ENCODE data around the gene PLGRKT. TPM values are rescaled to one million over a fixed set of nuclear protein-coding genes. Genes with fewer than 3 reads are reported as not detected.

The PLGRKT gene
- total and polyA plus RNA-seq, 11 donors, result 20.8 to 37.2 (median 31.0) TPM

GRCh38 chr9:5459289-5459829 lies 21.6 kb upstream of the PLGRKT start:
- DNase-seq (no peak), ATAC-seq (peak in 1 of 4 donors; percentile 48)
- Histone ChIP-seq H3K27me3 (no peaks in the 10 kb centered on the region), H3K27ac (peak overlapping the region in 1 of 12 donors; percentile 50), H3K9me3 (no peaks in the 10 kb centered on the region), H3K36me3 (peaks cover 0 to 69% (median 43%) of the 10 kb centered on the region in 9 donors), H3K4me3 (no peak overlapping the region), H3K4me1 (peaks cover 0 to 58% (median 0%) of the 10 kb centered on the region in 12 donors)
- TF ChIP-seq POLR2A (IDR thresholded peaks at IDR 0.05), result no peak
- no peak for TF ChIP-seq CTCF (IDR thresholded peaks at IDR 0.05)
- intact Hi-C loops (cut with DNase I), result loop anchor here in 3 of 10 donors (5.0 to 10.0 kb wide), 2 partner anchors 43 to 375 kb away; partner anchors contain the start of gene ERMP1 (in 1 of the 3)
- 87 to 89% (median 88%) methylated on average over 4 of the region's 4 CpGs for WGBS, 4 donors

- Histone ChIP-seq H3K4me1 (peaks cover 0 to 93% (median 14%) of the 10 kb centered on the region in 12 donors), H3K27ac (peak overlapping the region in 9 of 12 donors; percentile 7 to 97 (median 45)), H3K4me3 (no peak overlapping the region), H3K9me3 (no peaks in the 10 kb centered on the region), H3K27me3 (no peaks in the 10 kb centered on the region), H3K36me3 (peaks cover 0 to 38% (median 25%) of the 10 kb centered on the region in 9 donors)
- 46 to 48% (median 47%) methylated on average over 2 of the region's 2 CpGs for WGBS, 4 donors
- intact Hi-C loops (cut with DNase I), result loop anchor here in 3 of 10 donors (5.0 to 10.0 kb wide), 2 partner anchors 47 to 380 kb away; partner anchors contain the start of gene ERMP1 (in 1 of the 3)
- DNase-seq, result no peak
- ATAC-seq, result peak in 1 of 4 donors; percentile 23
- TF ChIP-seq POLR2A (IDR thresholded peaks at IDR 0.05), result no peak
- TF ChIP-seq CTCF (IDR thresholded peaks at IDR 0.05), result no peak
Observed at GRCh38 chr9:5455181-5455580, 17.5 kb upstream of the PLGRKT start.

- H3K27ac ChIP-seq, result peak overlapping the region in 8 of 12 donors; percentile 11 to 97 (median 48)
- H3K4me1 ChIP-seq, result peaks cover 0 to 91% (median 21%) of the 10 kb centered on the region in 12 donors
- 20 to 57% (median 38%) methylated on average over 2 of the region's 2 CpGs for WGBS, 4 donors
- no peaks in the 10 kb centered on the region for H3K9me3 ChIP-seq
- intact Hi-C loops (cut with DNase I), result loop anchor here in 8 of 10 donors (5.0 to 10.0 kb wide), 5 partner anchors 44 to 381 kb away; partner anchors contain the start of gene ERMP1 (in 1 of the 8)
- no peaks in the 10 kb centered on the region for H3K27me3 ChIP-seq
- peaks cover 0 to 23% (median 16%) of the 10 kb centered on the region in 9 donors for H3K36me3 ChIP-seq
- ATAC-seq (peak; percentile 51 to 58 (median 53)), DNase-seq (peak in 4 of 5 donors; percentile 27 to 62 (median 42))
- peak overlapping the region in 1 of 12 donors; percentile 9 for H3K4me3 ChIP-seq
- TF ChIP-seq CTCF (IDR thresholded peaks at IDR 0.05) (no peak), POLR2A (IDR thresholded peaks at IDR 0.05) (no peak)
Observed at GRCh38 chr9:5453673-5454072, 15.9 kb upstream of the PLGRKT start.

GRCh38 chr9:5453004-5453403 lies 15.3 kb upstream of the PLGRKT start:
- peak overlapping the region in 8 of 12 donors; percentile 11 to 97 (median 48) for H3K27ac ChIP-seq
- peaks cover 0 to 88% (median 21%) of the 10 kb centered on the region in 12 donors for H3K4me1 ChIP-seq

More at GRCh38 chr9:5453004-5453403, 15.3 kb upstream of the PLGRKT start:
- Histone ChIP-seq H3K27me3 (no peaks in the 10 kb centered on the region), H3K36me3 (peaks cover 0 to 16% (median 10%) of the 10 kb centered on the region in 9 donors), H3K4me3 (peak overlapping the region in 1 of 12 donors; percentile 62), H3K9me3 (no peaks in the 10 kb centered on the region)
- no peak for DNase-seq
- TF ChIP-seq CTCF (IDR thresholded peaks at IDR 0.05) (no peak), POLR2A (IDR thresholded peaks at IDR 0.05) (no peak)
- intact Hi-C loops (cut with DNase I), result loop anchor here in 8 of 10 donors (5.0 to 10.0 kb wide), 5 partner anchors 44 to 382 kb away; partner anchors contain the start of gene ERMP1 (in 1 of the 8)
- no peak for ATAC-seq
- 54 to 72% (median 67%) methylated on average over 2 of the region's 2 CpGs for WGBS, 4 donors
